DOHH2 (cell line): ENCODE measurements around the gene GLI1.
A peak's percentile ranks its signal among the peaks of the same experiment; 100 is the strongest.
"Not testable (repeated sequence)": the region's sequence is repeated elsewhere in the genome, so short reads cannot be mapped to it uniquely, and the experiment has no call there.

Experiments
- H3F3A ChIP-seq: fragments of 200-600 bp; sonication (generic), shearing (Covaris generic); 2 replicates; pipeline ENCODE4 v1.6.0; 2016; ENCODE audit warnings: antibody characterized with exemption, mild to moderate bottlenecking; ENCODE audit not compliant: control insufficient read depth, insufficient read depth
- H3K27ac ChIP-seq: fragments of 200-600 bp; sonication (generic); 2 replicates; pipeline ENCODE4 v1.5.1; 2014; ENCODE audit warnings: low read depth, mild to moderate bottlenecking, low read length, moderate library complexity
- H3K27me3 ChIP-seq: fragments of 200-600 bp; sonication (generic); 2 replicates; pipeline ENCODE4 v1.6.1; 2014; ENCODE audit warnings: mild to moderate bottlenecking, low read length, mixed read lengths; ENCODE audit not compliant: control insufficient read depth
- H3K36me3 ChIP-seq: fragments of 200-600 bp; sonication (generic); 2 replicates; pipeline ENCODE4 v1.6.1; 2014; ENCODE audit warnings: mild to moderate bottlenecking, low read length, moderate library complexity, mixed read lengths; ENCODE audit not compliant: control insufficient read depth
- H3K4me1 ChIP-seq: fragments of 200-600 bp; sonication (generic); 2 replicates; pipeline ENCODE4 v1.6.1; 2014; ENCODE audit warnings: mild to moderate bottlenecking, low read length, mixed read lengths; ENCODE audit not compliant: control insufficient read depth
- H3K4me2 ChIP-seq: fragments of 200-600 bp; sonication (generic); 2 replicates; pipeline ENCODE4 v1.6.0; 2014; ENCODE audit warnings: mild to moderate bottlenecking, low read length, moderate library complexity
- H3K4me3 ChIP-seq: fragments of 200-600 bp; sonication (generic); 2 replicates; pipeline ENCODE4 v1.5.1; 2014; ENCODE audit warnings: mild to moderate bottlenecking, low read length, mixed read lengths
- H3K79me2 ChIP-seq: fragments of 200-600 bp; sonication (generic); 2 replicates; pipeline ENCODE4 v1.6.1; 2014; ENCODE audit warnings: mild to moderate bottlenecking, low read length, mixed read lengths; ENCODE audit not compliant: control insufficient read depth
- H3K9me2 ChIP-seq: fragments of 200-600 bp; sonication (generic); replicated peaks from 2 replicates; pipeline ENCODE4 v1.6.1; 2014; ENCODE audit warnings: mild to moderate bottlenecking, low read length, mixed read lengths; ENCODE audit not compliant: control insufficient read depth
- H3K9me3 ChIP-seq: fragments of 200-600 bp; sonication (generic); 2 replicates; pipeline ENCODE4 v1.6.1; 2014; ENCODE audit warnings: antibody characterized with exemption, low read length, mixed read lengths; ENCODE audit not compliant: control insufficient read depth, insufficient read depth
- H4K20me1 ChIP-seq: fragments of 200-600 bp; sonication (generic); 2 replicates; pipeline ENCODE4 v1.6.0; 2014; ENCODE audit warnings: low read depth, mild to moderate bottlenecking, antibody characterized with exemption, low read length, moderate library complexity; ENCODE audit not compliant: control insufficient read depth, insufficient read depth
- CTCF ChIP-seq: fragments of 200-600 bp; sonication (generic); IDR thresholded peaks from one replicate; pipeline ENCODE4 v1.5.1; 2014; ENCODE audit warnings: antibody characterized with exemption, mild to moderate bottlenecking, low read depth, low read length; ENCODE audit not compliant: poor library complexity, severe bottlenecking
- EZH2phosphoT487 ChIP-seq: fragments of 200-600 bp; sonication (generic); IDR thresholded peaks from 2 replicates; pipeline ENCODE4 v1.6.1; 2017; ENCODE audit warnings: borderline replicate concordance, mild to moderate bottlenecking, antibody characterized with exemption, low read length, moderate library complexity, mixed read lengths

The GLI1 gene

GRCh38 chr12:57516617-57517153 lies 57.1 kb downstream of the GLI1 start:
- Histone ChIP-seq H3K79me2 (peaks cover 36% of the 10 kb centered on the region), H3K27me3 (no peaks in the 10 kb centered on the region), H3K27ac (no peak overlapping the region), H3K9me3 (no peaks in the 10 kb centered on the region), H3K4me1 (peaks cover 33% of the 10 kb centered on the region), H3K9me2 (no peaks in the 10 kb centered on the region), H3F3A (peaks cover 45% of the 10 kb centered on the region), H3K36me3 (peaks cover 83% of the 10 kb centered on the region), H3K4me2 (no peak overlapping the region), H3K4me3 (no peak overlapping the region), H4K20me1 (peaks cover 8% of the 10 kb centered on the region)
- TF ChIP-seq EZH2phosphoT487, result no peak

- no peaks in the 10 kb centered on the region for H3K9me3 ChIP-seq
- H3F3A ChIP-seq, result peaks cover 48% of the 10 kb centered on the region
- H4K20me1 ChIP-seq, result peaks cover 8% of the 10 kb centered on the region
- H3K4me2 ChIP-seq, result no peak overlapping the region
- peaks cover 36% of the 10 kb centered on the region for H3K79me2 ChIP-seq
- H3K9me2 ChIP-seq, result no peaks in the 10 kb centered on the region
- no peak overlapping the region for H3K27ac ChIP-seq
- H3K36me3 ChIP-seq, result peaks cover 78% of the 10 kb centered on the region
- TF ChIP-seq CTCF (no peak), EZH2phosphoT487 (no peak)
- H3K4me3 ChIP-seq, result no peak overlapping the region
- H3K27me3 ChIP-seq, result no peaks in the 10 kb centered on the region
- peaks cover 38% of the 10 kb centered on the region for H3K4me1 ChIP-seq
Observed at GRCh38 chr12:57517187-57517586, 57.6 kb downstream of the GLI1 start.

GRCh38 chr12:57517718-57518117 lies 58.1 kb downstream of the GLI1 start:
- not testable (repeated sequence) for H3K27me3 ChIP-seq, H4K20me1 ChIP-seq, H3K27ac ChIP-seq, H3K9me3 ChIP-seq, H3K4me3 ChIP-seq, H3K9me2 ChIP-seq
- Histone ChIP-seq H3K36me3 (peaks cover 73% of the 10 kb centered on the region), H3K4me1 (peaks cover 40% of the 10 kb centered on the region), H3K4me2 (peak overlapping the region; percentile 91; the same call in 1 of the 2 replicates), H3F3A (peaks cover 45% of the 10 kb centered on the region), H3K79me2 (peaks cover 36% of the 10 kb centered on the region)

GRCh38 chr12:57518176-57518919 lies 58.8 kb downstream of the GLI1 start:
- Histone ChIP-seq H3K9me2 (no peaks in the 10 kb centered on the region), H3K4me2 (peak overlapping the region; percentile 91), H4K20me1 (peaks cover 8% of the 10 kb centered on the region), H3K4me3 (peak overlapping the region; percentile 95), H3K27ac (no peak overlapping the region), H3K27me3 (no peaks in the 10 kb centered on the region), H3K36me3 (peaks cover 69% of the 10 kb centered on the region), H3K9me3 (no peaks in the 10 kb centered on the region), H3K4me1 (peaks cover 40% of the 10 kb centered on the region), H3F3A (peaks cover 41% of the 10 kb centered on the region), H3K79me2 (peaks cover 40% of the 10 kb centered on the region)
- TF ChIP-seq CTCF (no peak), EZH2phosphoT487 (no peak)
